Activated CD4-positive, alpha-beta T cell treated with anti-CD3 and anti-CD28 coated beads, Interleukin-2, amount 10 ng/mL, durations not matched to agents 7 days and 5 days (primary cell): Measurements from ENCODE around the gene SNPH. TPM values are rescaled to one million over a fixed set of nuclear protein-coding genes. Genes with fewer than 3 reads are reported as not detected.

Source experiments
- CTCF ChIA-PET: fragments of 350-600 bp; sonication (Branson Sonifier 250); formaldehyde crosslinking; loops from one replicate; lab custom pipeline; 2021; ENCODE audit warnings: antibody characterized with exemption; lab: Charles Lee
- POLR2A ChIA-PET: fragments of 350-600 bp; sonication (Branson Sonifier 250); formaldehyde crosslinking; loops from one replicate; lab custom pipeline; 2021; ENCODE audit warnings: antibody characterized with exemption; lab: Charles Lee
- DNase-seq: peaks from one replicate; pipeline ENCODE4 v3.0.0-alpha.2; 2020
- H3K27ac Mint-ChIP-seq: one replicate; pipeline ENCODE4 v1.8.0; 2021; ENCODE audit warnings: mild to moderate bottlenecking, moderate library complexity, mixed read lengths
- H3K27me3 Mint-ChIP-seq: one replicate; pipeline ENCODE4 v1.8.0; 2021; ENCODE audit warnings: mixed read lengths
- H3K36me3 Mint-ChIP-seq: one replicate; pipeline ENCODE4 v1.8.0; 2021; ENCODE audit warnings: low read depth, mixed read lengths
- H3K4me1 Mint-ChIP-seq: one replicate; pipeline ENCODE4 v1.8.0; 2021; ENCODE audit warnings: mixed read lengths
- H3K4me3 Mint-ChIP-seq: one replicate; pipeline ENCODE4 v1.8.0; 2021; ENCODE audit warnings: mild to moderate bottlenecking, moderate library complexity, mixed read lengths
- H3K9me3 Mint-ChIP-seq: one replicate; pipeline ENCODE4 v1.8.0; 2021; ENCODE audit warnings: mixed read lengths
- total RNA-seq, 2 experiments: library from RNA; stranded (reverse); gene quantifications; one replicate each; pipeline ENCODE4 v1.2.3, GENCODE V29; 2021

The SNPH gene
- total RNA-seq, 2 experiments from 2014 or later = 7.3 to 8.4 TPM

DNA sequence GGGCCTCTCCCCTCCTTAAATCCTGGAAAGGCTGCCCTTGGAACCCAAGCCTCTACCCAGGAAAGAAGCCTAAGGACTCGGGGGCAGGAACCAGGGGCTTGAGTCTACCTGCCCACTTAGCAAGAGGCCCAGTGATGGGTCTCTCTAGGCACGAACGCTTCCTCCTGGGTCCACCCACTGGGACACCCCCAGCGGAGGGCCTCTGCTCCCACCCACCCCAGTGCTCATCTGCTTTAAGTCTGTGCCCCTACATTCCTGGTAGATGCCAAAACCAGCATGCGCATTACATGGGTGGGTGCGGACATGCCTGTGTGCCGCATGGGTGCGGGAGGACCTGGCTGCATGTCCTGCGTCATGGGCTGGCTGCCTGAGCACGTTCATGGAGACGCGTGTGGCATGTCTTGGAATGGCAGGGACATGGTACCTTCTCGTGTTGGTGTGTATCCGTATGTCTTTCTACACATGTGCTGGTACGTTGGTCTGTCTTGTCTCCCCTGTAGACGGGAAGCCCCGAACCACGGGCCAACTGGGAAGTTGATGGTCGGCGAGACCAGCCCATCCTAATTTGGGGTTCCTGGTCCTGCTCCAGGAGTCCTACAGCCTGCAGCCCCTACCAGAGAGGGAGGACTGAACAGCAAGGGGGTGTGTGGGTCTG, 29.3 kb downstream of the SNPH start:
- peak overlapping the region; percentile 66 for H3K27ac Mint-ChIP-seq
- no peaks in the 10 kb centered on the region for H3K27me3 Mint-ChIP-seq
- H3K36me3 Mint-ChIP-seq = peaks cover 8% of the 10 kb centered on the region
- ChIA-PET CTCF (no interaction called here), POLR2A (no interaction called here)
- no peak overlapping the region for H3K4me3 Mint-ChIP-seq
- H3K4me1 Mint-ChIP-seq = peaks cover 25% of the 10 kb centered on the region
- DNase-seq = no peak
- no peaks in the 10 kb centered on the region for H3K9me3 Mint-ChIP-seq

DNA sequence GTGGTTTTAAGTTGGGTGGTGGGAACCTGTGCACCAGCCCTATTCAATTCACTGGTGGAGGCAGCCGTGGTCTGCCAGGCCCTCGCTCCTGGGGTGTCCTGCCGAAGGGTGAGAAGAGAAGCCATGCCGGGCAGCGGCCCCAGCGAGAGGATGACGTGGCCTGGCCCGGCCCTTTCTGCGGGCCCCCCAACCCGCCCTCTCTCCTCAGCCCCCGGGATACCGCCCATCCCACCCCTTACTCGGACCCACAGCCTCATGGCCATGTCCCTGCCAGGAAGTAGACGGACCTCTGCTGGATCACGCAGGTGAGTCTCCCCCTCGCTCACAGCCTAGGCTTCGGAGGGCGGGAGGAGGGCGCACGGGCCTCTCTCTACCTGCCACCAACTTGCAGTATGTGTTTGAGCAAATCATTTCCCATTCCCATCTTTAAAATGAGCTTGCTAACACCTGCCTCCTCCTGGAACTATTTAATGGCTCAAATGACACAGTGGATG, 30.1 kb downstream of the SNPH start:
- Mint-ChIP-seq H3K27ac (peak overlapping the region; percentile 12), H3K4me1 (peaks cover 32% of the 10 kb centered on the region), H3K4me3 (no peak overlapping the region), H3K27me3 (no peaks in the 10 kb centered on the region), H3K36me3 (peaks cover 11% of the 10 kb centered on the region), H3K9me3 (no peaks in the 10 kb centered on the region)
- ChIA-PET CTCF (no interaction called here), POLR2A (no interaction called here)
- DNase-seq = no peak

DNA sequence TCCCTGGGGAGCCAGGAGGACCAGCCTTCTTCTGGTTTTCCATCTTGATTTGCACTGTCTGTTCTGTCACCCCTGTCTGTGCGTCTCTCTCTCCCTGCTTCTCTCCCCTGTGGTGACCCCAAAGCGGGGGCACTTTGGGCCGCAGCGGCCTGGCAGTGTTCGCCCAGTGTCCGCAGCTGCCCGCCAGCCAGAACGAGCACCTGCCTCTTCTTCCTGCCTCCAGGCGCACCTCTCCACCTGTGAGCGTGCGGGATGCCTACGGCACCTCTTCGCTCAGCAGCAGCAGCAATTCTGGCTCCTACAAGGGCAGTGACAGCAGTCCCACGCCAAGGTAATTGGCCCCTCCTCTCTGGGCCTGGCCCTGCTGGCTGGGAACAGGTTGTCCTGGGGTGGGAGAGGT, 30.8 kb downstream of the SNPH start:
- ChIA-PET POLR2A (no interaction called here), CTCF (interaction anchor here (1.1 to 1.8 kb wide), 2 partner anchors 11 to 36 kb away, joined by 3 to 4 read pairs; no protein-coding TSS in a partner anchor)
- Mint-ChIP-seq H3K9me3 (no peaks in the 10 kb centered on the region), H3K27me3 (no peaks in the 10 kb centered on the region), H3K4me1 (peaks cover 29% of the 10 kb centered on the region), H3K36me3 (peaks cover 10% of the 10 kb centered on the region), H3K4me3 (no peak overlapping the region), H3K27ac (no peak overlapping the region)
- DNase-seq = no peak

DNA sequence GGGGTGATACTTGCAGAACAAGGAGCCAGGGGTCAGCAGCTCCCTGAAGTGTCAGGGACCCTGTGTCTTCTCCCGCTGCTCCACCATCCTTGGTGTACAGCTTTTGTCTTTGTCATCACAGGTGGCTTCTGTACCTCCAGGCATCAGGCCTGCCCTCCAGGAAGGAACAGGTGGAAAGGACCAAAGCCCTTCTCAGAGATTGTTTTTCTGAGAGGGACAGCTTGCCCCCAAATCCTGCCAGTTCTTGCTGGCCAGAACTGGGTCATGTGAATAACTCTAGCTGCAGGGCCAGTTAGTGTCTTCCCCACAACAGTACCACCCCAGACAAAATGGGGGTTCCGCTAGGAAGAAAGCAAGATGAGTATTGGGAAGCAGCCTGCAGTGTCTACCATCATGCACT, 31.4 kb downstream of the SNPH start:
- no peak for DNase-seq
- H3K27ac Mint-ChIP-seq = peak overlapping the region; percentile 7
- H3K4me1 Mint-ChIP-seq = peaks cover 29% of the 10 kb centered on the region
- H3K36me3 Mint-ChIP-seq = peaks cover 9% of the 10 kb centered on the region
- POLR2A ChIA-PET = no interaction called here
- H3K9me3 Mint-ChIP-seq = no peaks in the 10 kb centered on the region
- H3K27me3 Mint-ChIP-seq = no peaks in the 10 kb centered on the region
- CTCF ChIA-PET = interaction anchor here (1.1 to 1.8 kb wide), 3 partner anchors 11 to 35 kb away, joined by 3 to 5 read pairs (median 4); no protein-coding TSS in a partner anchor
- no peak overlapping the region for H3K4me3 Mint-ChIP-seq

DNA sequence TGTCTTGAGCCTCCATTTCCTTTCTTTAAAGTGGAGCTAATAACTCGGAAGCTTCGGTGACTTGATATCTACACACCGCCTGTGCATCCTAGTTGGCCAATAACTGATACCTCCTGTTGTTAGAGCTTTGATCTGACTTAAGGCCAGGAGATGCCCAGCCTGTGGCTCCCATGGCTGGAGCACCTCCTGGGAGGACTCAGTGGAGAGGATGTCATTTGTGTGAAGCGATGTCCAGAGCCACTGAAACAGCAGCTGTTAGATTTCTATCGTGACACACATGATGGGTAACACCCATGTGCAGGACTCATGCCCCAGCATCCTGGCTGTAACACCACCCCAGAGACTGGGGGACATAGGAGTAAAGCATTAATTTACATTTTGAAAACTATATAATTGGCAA, 32.1 kb downstream of the SNPH start:
- Mint-ChIP-seq H3K36me3 (peaks cover 9% of the 10 kb centered on the region), H3K4me1 (peaks cover 33% of the 10 kb centered on the region), H3K27me3 (no peaks in the 10 kb centered on the region), H3K4me3 (no peak overlapping the region), H3K9me3 (no peaks in the 10 kb centered on the region), H3K27ac (no peak overlapping the region)
- ChIA-PET POLR2A (no interaction called here), CTCF (interaction anchor here (0.7 to 1.8 kb wide), 5 partner anchors 10 to 140 kb away, joined by 3 to 5 read pairs (median 4); no protein-coding TSS in a partner anchor)
- DNase-seq = no peak

DNA sequence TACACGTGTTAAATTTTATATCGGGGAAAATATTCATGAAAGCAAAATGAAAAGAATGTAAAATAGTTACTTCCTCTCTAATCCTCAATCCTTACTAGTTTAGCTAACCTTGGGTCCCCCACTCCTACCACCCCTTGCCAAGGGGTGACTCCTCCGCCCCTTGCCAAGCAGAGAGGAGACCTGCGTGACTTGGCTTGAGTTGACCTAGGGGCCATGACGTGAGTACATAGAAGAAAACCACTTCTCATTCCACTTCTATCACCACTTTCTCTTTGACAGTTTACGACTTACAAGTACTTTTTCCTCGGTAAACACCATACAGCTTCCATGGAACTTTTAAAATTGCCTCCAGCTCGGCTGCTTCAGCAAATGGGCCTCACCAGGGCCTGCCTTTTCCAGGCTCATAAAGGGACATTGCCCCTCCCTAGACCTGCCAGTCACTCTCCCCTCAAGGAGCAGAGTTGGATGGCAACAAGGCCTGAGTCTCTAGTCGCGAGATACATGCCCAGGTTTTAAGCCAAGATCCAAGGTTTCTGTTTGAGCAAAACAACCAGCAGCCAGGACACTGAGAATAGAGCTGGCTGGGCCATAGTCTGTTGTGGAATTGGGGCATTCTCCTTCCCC, 32.9 kb downstream of the SNPH start:
- Mint-ChIP-seq H3K27me3 (no peaks in the 10 kb centered on the region), H3K4me1 (peaks cover 33% of the 10 kb centered on the region), H3K9me3 (no peaks in the 10 kb centered on the region), H3K27ac (peak overlapping the region; percentile 3), H3K4me3 (no peak overlapping the region), H3K36me3 (peaks cover 9% of the 10 kb centered on the region)
- ChIA-PET POLR2A (no interaction called here), CTCF (interaction anchor here (0.7 to 1.8 kb wide), 4 partner anchors 9 to 140 kb away, joined by 3 to 5 read pairs (median 4); no protein-coding TSS in a partner anchor)
- DNase-seq = no peak

DNA sequence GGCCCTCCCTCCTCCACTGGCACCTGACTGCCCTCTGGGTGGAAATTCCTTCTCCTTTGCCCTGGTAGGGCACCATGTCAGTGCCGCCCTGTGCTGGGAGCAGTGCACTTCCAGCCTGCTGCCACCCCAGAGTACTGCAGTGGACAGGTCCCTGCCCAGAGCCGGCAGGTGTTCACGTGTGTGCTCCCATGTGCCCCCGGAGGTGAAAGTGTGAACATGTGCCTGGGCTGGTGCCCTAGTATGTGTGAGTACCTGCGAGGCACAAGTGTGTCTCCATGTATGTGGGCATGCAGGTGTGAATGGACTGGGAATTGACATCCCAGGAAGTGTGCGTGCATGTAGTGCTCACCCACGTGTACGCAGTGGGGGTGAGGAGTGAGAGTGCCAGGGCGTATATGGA, 33.4 kb downstream of the SNPH start:
- peaks cover 9% of the 10 kb centered on the region for H3K36me3 Mint-ChIP-seq
- H3K4me3 Mint-ChIP-seq = peak overlapping the region; percentile 18
- H3K9me3 Mint-ChIP-seq = no peaks in the 10 kb centered on the region
- ChIA-PET CTCF (interaction anchor here (0.6 to 1.9 kb wide), 2 partner anchors 16 to 908 kb away, joined by 3 to 5 read pairs; no protein-coding TSS in a partner anchor), POLR2A (no interaction called here)
- DNase-seq = peak; percentile 36
- H3K27me3 Mint-ChIP-seq = no peaks in the 10 kb centered on the region
- H3K27ac Mint-ChIP-seq = peak overlapping the region; percentile 72
- H3K4me1 Mint-ChIP-seq = peaks cover 33% of the 10 kb centered on the region

DNA sequence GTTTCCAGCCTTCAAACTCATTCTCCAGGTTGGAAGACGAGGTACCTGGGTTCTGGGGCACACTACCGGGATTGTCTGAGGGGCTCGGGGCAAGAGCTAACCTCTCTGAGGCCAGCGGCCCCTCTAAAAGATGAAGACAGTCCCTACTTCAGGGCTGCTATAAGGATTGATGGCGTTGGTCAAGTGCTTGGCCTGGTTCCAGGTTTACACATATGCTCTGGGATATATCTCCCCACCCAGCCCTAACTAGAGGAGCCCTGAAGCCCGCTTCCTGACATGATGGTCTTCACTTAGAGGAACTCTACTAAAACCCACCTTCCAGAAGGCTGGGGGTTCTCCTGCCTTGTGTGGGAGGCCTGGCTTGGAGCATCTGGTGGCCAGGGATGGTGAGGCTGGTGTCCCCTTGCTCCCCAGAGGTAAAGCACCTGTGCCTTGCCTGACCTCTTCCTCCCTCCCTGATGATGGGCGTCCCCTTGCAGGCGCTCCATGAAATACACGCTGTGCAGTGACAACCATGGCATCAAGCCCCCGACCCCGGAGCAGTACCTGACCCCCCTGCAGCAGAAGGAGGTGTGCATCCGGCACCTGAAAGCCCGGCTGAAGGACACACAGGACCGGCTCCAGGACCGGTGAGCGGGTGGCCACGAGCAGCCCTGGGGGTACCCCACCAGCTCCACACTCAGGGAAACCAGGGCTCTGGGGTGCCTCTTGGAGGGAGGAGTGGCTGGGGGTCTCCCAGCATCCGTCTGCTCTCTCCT, 34.2 kb downstream of the SNPH start:
- CTCF ChIA-PET = interaction anchor here (0.6 to 1.9 kb wide), 6 partner anchors 10 to 907 kb away, joined by 3 to 5 read pairs (median 3); no protein-coding TSS in a partner anchor
- POLR2A ChIA-PET = no interaction called here
- H3K36me3 Mint-ChIP-seq = peaks cover 9% of the 10 kb centered on the region
- no peak for DNase-seq
- no peaks in the 10 kb centered on the region for H3K9me3 Mint-ChIP-seq
- peaks cover 33% of the 10 kb centered on the region for H3K4me1 Mint-ChIP-seq
- no peaks in the 10 kb centered on the region for H3K27me3 Mint-ChIP-seq
- H3K4me3 Mint-ChIP-seq = peak overlapping the region; percentile 67
- H3K27ac Mint-ChIP-seq = peak overlapping the region; percentile 94

DNA sequence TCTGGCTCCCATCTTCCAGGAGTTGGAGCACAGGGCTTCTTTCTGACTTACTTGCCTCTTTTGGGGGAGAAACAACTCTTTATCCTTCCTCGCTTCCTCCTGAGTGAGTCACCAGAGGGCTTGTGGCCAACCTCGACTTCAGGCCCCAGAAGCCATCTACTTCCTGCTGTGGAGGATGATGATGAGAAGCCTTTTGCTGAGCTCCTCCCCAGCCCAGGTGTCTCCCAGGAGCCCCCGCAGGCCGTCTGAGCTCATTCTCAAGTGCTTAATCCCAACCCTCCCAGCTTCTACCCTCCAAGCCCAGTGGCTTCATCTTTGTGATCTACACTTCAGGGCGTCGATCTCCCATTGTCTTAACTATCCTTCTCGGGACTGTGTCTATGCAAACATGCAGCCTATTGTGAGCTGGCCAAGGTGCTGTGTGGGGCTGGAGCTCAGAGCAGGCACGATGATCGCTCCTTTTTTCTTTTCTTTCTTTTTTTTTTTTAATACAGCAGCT, 35.0 kb downstream of the SNPH start:
- peak overlapping the region; percentile 67 for H3K4me3 Mint-ChIP-seq
- DNase-seq = peak; percentile 74
- ChIA-PET CTCF (interaction anchor here (0.6 to 1.9 kb wide), 8 partner anchors 9 to 140 kb away, joined by 3 to 5 read pairs (median 3); no protein-coding TSS in a partner anchor), POLR2A (interaction anchor here (0.7 kb wide), 1 partner anchor 1170 kb away, joined by 3 read pairs; no protein-coding TSS in a partner anchor)
- H3K4me1 Mint-ChIP-seq = peaks cover 33% of the 10 kb centered on the region
- peaks cover 12% of the 10 kb centered on the region for H3K36me3 Mint-ChIP-seq
- H3K9me3 Mint-ChIP-seq = no peaks in the 10 kb centered on the region
- no peaks in the 10 kb centered on the region for H3K27me3 Mint-ChIP-seq
- H3K27ac Mint-ChIP-seq = peak overlapping the region; percentile 94

DNA sequence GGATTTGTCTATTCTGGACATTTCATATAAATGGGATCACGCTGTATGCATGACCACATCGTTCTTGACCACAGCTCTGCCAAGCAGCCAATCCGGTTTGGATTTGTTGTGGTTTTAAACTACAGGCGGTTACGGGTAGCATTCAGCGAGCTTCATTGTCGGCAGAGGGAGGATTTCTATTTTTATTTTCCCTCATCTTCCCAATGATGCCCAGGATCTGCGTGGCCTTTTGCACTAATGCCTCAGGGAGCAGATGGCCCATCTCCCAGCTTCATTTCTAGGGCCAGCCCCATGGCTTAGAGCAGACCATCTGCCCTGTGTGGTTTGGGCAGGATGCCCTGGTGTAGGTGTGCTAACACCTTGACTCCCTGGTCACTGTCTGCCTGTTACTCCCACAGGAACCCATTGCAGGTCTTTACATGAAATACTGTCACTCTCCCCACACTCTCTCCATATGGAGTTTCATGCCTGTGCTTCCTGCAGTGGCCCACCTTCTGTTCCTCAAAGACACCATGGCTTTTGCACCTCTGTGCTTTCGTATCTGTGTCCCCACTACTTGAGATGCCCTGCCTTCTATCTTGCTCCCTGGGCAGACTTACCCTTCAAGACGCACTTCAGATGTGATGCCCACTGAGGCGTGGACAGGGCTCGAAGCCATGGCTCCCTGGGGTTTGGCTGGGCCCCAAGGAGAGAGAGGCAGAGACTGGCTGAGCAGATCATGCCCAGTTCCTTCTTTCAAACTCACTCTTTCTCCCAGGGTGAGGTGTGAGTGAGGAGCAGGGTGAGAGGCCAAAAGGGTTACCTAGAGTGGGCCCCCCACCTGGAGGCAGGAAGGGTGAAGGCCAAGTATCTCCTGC, 36.8 kb downstream of the SNPH start:
- peaks cover 12% of the 10 kb centered on the region for H3K36me3 Mint-ChIP-seq
- H3K4me3 Mint-ChIP-seq = no peak overlapping the region
- no peaks in the 10 kb centered on the region for H3K9me3 Mint-ChIP-seq
- no peak for DNase-seq
- ChIA-PET POLR2A (no interaction called here), CTCF (no interaction called here)
- peaks cover 31% of the 10 kb centered on the region for H3K4me1 Mint-ChIP-seq
- H3K27ac Mint-ChIP-seq = no peak overlapping the region
- H3K27me3 Mint-ChIP-seq = no peaks in the 10 kb centered on the region

DNA sequence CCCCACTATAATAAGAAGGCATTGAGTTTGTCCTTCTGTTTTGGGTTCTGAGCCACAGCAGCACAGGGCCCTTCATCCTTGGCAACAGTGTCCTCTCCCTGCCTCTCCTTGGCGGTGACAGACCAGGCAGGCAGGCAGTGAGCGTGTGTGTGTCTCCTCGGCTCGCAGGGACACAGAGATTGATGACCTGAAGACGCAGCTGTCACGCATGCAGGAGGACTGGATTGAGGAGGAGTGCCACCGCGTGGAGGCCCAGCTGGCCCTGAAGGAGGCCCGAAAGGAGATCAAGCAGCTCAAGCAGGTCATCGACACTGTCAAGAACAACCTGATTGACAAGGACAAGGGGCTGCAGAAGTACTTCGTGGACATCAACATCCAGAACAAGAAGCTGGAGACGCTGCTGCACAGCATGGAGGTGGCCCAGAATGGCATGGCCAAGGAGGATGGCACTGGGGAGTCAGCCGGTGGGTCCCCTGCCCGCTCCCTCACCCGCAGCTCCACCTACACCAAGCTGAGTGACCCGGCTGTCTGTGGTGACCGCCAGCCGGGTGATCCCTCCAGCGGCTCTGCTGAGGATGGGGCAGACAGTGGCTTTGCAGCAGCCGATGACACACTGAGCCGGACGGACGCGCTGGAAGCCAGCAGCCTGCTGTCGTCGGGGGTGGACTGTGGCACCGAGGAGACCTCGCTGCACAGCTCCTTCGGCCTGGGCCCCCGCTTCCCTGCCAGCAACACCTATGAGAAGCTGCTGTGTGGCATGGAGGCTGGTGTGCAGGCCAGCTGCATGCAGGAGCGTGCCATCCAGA, 38.8 kb downstream of the SNPH start:
- ChIA-PET POLR2A (no interaction called here), CTCF (interaction anchor here (0.6 to 1.1 kb wide), 2 partner anchors 8 to 184 kb away, joined by 5 read pairs; no protein-coding TSS in a partner anchor)
- H3K27me3 Mint-ChIP-seq = no peaks in the 10 kb centered on the region

More for the DNA sequence above, 38.8 kb downstream of the SNPH start:
- H3K27ac Mint-ChIP-seq = peak overlapping the region; percentile 31
- H3K9me3 Mint-ChIP-seq = no peaks in the 10 kb centered on the region
- H3K36me3 Mint-ChIP-seq = peaks cover 6% of the 10 kb centered on the region
- no peak for DNase-seq
- H3K4me3 Mint-ChIP-seq = no peak overlapping the region
- peaks cover 19% of the 10 kb centered on the region for H3K4me1 Mint-ChIP-seq
